Measurements from ENCODE around the gene UQCC3.

DNA sequence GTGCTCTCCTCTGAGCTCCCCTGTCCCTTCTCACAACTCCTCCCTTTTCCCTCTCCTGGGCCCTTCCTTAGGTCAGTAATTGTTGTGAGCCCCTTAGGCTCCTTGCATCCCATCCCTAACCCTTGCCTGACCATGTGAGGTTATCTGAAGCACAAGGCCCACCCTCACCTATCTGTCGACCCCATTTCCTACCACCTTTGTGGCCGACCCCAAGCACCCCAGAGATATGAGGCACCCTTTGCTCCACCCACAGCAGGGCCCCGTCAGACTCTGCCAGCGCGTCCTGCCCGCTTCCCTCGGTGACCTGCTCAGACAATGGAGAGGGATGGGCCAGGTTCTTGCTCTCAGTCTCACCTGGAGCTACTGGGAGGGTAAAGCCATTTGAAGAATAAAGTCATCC is 37.3 kb downstream of the UQCC3 start:
- TF ChIP-seq ZSCAN29 (IDR thresholded peaks at IDR 0.05): no peak
- no peak for TF ChIP-seq ZNF644 (tag; IDR thresholded peaks at IDR 0.05; ENCODE audit: low read depth)
- TF ChIP-seq CTCF (IDR thresholded peaks at IDR 0.05 in 2 of 3, conservative IDR thresholded peaks at IDR 0.05 in 1 of 3; ENCODE audit: insufficient read depth in 2 of 3, low read depth in 1 of 3, low read length in 3 of 3): no peak
- TF ChIP-seq CBX3 (IDR thresholded peaks at IDR 0.05; ENCODE audit: borderline replicate concordance in 1 of 2, low read length in 2 of 2): no peak
- no peak for TF ChIP-seq ZNF263 (CRISPR knock-in tag; IDR thresholded peaks at IDR 0.05; ENCODE audit: borderline replicate concordance)
- no peak for TF ChIP-seq KDM1A (IDR thresholded peaks at IDR 0.05)
- TF ChIP-seq PHB2 (IDR thresholded peaks at IDR 0.05; ENCODE audit: low read depth): no peak
- no peak for TF ChIP-seq ZNF589 (CRISPR knock-in tag; IDR thresholded peaks at IDR 0.05; ENCODE audit: low read depth)
- no peak for TF ChIP-seq ZNF174 (CRISPR knock-in tag; IDR thresholded peaks at IDR 0.05)
- no peak for TF ChIP-seq HNRNPH1 (optimal IDR thresholded peaks at IDR 0.05; ENCODE audit: low read depth, low read length)
